Measurements from ENCODE around the gene STARD7. TPM values are rescaled to one million over a fixed set of nuclear protein-coding genes. Genes with fewer than 3 reads are reported as not detected.

STARD7 gene
- total and polyA plus RNA-seq, 10 of the 15 experiments (the other 5 are each of a cell fraction or from before 2014, with no cell fraction given): 85.4 to 237 (median 153) TPM

DNA sequence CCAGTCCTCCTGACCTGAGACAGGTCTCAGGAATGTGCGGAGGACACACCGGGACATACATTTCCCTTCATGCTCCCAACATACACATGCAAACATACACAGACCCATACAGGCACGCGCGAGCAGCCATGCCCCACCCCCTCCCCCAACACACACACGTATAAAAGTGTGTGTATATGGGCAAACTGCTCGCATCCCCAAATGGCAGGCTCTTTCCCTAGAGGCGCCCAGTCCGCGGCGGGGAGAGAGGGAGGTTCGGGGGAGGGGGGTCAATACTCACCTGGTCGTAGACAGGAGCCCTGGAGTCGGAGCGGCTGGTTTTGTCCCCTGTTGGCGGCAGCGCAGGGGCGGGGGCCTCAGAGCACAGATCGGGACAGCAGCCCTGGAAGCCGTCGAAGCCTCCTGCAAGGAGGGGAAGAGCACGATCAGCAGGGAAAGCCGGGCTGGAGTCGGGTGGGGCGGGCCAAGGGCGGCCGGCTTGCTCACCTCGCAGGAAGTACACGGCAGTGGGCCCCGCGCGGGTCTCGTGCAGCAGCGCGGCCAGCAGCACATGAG lies 64.1 kb downstream of the STARD7 start (continued):
- TF ChIP-seq, protein P1, sequence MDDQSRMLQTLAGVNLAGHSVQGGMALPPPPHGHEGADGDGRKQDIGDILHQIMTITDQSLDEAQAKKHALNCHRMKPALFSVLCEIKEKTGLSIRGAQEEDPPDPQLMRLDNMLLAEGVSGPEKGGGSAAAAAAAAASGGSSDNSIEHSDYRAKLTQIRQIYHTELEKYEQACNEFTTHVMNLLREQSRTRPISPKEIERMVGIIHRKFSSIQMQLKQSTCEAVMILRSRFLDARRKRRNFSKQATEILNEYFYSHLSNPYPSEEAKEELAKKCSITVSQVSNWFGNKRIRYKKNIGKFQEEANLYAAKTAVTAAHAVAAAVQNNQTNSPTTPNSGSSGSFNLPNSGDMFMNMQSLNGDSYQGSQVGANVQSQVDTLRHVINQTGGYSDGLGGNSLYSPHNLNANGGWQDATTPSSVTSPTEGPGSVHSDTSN (IDR thresholded peaks at IDR 0.05; ENCODE audit: insufficient replicate concordance, low read depth, low read length): peak; percentile 2
- TF ChIP-seq SREBF1 (IDR thresholded peaks at IDR 0.05; ENCODE audit: low read length): no peak
- TF ChIP-seq POU2F2 (IDR thresholded peaks at IDR 0.05; ENCODE audit: borderline replicate concordance, low read depth, low read length): peak; percentile 34; the same call in 1 of the 3 replicates
- TF ChIP-seq ESRRA (IDR thresholded peaks at IDR 0.05; ENCODE audit: low read length): no peak
- TF ChIP-seq SRF (IDR thresholded peaks at IDR 0.05; ENCODE audit: low read depth in 2 of 2, low read length in 2 of 2): no peak
- TF ChIP-seq CBX3 (IDR thresholded peaks at IDR 0.05; ENCODE audit: borderline replicate concordance, low read depth): no peak
- TF ChIP-seq HCFC1 (IDR thresholded peaks at IDR 0.05; ENCODE audit: low read length): peak; percentile 26; the same call in 1 of the 2 replicates
- no peak for TF ChIP-seq NR2F1 (conservative IDR thresholded peaks at IDR 0.05)
- TF ChIP-seq YBX1 (IDR thresholded peaks at IDR 0.05): no peak
- TF ChIP-seq, protein P2, sequence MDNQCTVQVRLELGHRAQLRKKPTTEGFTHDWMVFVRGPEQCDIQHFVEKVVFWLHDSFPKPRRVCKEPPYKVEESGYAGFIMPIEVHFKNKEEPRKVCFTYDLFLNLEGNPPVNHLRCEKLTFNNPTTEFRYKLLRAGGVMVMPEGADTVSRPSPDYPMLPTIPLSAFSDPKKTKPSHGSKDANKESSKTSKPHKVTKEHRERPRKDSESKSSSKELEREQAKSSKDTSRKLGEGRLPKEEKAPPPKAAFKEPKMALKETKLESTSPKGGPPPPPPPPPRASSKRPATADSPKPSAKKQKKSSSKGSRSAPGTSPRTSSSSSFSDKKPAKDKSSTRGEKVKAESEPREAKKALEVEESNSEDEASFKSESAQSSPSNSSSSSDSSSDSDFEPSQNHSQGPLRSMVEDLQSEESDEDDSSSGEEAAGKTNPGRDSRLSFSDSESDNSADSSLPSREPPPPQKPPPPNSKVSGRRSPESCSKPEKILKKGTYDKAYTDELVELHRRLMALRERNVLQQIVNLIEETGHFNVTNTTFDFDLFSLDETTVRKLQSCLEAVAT (IDR thresholded peaks at IDR 0.05): peak; percentile 99
- no peak; the same call in 1 of the 2 replicates for TF ChIP-seq TCF3 (IDR thresholded peaks at IDR 0.05; ENCODE audit: borderline replicate concordance, insufficient read depth, low read depth, low read length)
- TF ChIP-seq NBN (IDR thresholded peaks at IDR 0.05): 0 out of 2 replicates have a peak, but pooled peaks have one; percentile 47
- TF ChIP-seq RUNX3 (IDR thresholded peaks at IDR 0.05; ENCODE audit: low read length): no peak
- TF ChIP-seq KLF5 (IDR thresholded peaks at IDR 0.05; ENCODE audit: partially characterized antibody): no peak
- no peak for TF ChIP-seq PAX8 (IDR thresholded peaks at IDR 0.05)
- TF ChIP-seq, protein P3, sequence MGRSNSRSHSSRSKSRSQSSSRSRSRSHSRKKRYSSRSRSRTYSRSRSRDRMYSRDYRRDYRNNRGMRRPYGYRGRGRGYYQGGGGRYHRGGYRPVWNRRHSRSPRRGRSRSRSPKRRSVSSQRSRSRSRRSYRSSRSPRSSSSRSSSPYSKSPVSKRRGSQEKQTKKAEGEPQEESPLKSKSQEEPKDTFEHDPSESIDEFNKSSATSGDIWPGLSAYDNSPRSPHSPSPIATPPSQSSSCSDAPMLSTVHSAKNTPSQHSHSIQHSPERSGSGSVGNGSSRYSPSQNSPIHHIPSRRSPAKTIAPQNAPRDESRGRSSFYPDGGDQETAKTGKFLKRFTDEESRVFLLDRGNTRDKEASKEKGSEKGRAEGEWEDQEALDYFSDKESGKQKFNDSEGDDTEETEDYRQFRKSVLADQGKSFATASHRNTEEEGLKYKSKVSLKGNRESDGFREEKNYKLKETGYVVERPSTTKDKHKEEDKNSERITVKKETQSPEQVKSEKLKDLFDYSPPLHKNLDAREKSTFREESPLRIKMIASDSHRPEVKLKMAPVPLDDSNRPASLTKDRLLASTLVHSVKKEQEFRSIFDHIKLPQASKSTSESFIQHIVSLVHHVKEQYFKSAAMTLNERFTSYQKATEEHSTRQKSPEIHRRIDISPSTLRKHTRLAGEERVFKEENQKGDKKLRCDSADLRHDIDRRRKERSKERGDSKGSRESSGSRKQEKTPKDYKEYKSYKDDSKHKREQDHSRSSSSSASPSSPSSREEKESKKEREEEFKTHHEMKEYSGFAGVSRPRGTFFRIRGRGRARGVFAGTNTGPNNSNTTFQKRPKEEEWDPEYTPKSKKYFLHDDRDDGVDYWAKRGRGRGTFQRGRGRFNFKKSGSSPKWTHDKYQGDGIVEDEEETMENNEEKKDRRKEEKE (IDR thresholded peaks at IDR 0.05): no peak
- TF ChIP-seq, protein P4, sequence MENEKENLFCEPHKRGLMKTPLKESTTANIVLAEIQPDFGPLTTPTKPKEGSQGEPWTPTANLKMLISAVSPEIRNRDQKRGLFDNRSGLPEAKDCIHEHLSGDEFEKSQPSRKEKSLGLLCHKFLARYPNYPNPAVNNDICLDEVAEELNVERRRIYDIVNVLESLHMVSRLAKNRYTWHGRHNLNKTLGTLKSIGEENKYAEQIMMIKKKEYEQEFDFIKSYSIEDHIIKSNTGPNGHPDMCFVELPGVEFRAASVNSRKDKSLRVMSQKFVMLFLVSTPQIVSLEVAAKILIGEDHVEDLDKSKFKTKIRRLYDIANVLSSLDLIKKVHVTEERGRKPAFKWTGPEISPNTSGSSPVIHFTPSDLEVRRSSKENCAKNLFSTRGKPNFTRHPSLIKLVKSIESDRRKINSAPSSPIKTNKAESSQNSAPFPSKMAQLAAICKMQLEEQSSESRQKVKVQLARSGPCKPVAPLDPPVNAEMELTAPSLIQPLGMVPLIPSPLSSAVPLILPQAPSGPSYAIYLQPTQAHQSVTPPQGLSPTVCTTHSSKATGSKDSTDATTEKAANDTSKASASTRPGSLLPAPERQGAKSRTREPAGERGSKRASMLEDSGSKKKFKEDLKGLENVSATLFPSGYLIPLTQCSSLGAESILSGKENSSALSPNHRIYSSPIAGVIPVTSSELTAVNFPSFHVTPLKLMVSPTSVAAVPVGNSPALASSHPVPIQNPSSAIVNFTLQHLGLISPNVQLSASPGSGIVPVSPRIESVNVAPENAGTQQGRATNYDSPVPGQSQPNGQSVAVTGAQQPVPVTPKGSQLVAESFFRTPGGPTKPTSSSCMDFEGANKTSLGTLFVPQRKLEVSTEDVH (IDR thresholded peaks at IDR 0.05; ENCODE audit: low read depth, partially characterized antibody): no peak
- TF ChIP-seq MXI1 (IDR thresholded peaks at IDR 0.05; ENCODE audit: low read depth, low read length): no peak
- TF ChIP-seq, protein P5, sequence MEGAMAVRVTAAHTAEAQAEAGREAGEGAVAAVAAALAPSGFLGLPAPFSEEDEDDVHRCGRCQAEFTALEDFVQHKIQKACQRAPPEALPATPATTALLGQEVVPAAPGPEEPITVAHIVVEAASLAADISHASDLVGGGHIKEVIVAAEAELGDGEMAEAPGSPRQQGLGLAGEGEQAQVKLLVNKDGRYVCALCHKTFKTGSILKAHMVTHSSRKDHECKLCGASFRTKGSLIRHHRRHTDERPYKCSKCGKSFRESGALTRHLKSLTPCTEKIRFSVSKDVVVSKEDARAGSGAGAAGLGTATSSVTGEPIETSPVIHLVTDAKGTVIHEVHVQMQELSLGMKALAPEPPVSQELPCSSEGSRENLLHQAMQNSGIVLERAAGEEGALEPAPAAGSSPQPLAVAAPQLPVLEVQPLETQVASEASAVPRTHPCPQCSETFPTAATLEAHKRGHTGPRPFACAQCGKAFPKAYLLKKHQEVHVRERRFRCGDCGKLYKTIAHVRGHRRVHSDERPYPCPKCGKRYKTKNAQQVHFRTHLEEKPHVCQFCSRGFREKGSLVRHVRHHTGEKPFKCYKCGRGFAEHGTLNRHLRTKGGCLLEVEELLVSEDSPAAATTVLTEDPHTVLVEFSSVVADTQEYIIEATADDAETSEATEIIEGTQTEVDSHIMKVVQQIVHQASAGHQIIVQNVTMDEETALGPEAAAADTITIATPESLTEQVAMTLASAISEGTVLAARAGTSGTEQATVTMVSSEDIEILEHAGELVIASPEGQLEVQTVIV (IDR thresholded peaks at IDR 0.05; ENCODE audit: borderline replicate concordance, partially characterized antibody): no peak
- 0 out of 4 replicates have a peak, but pooled peaks of 1 of the 2 experiments have one; percentile 9 for TF ChIP-seq EP300 (IDR thresholded peaks at IDR 0.05; ENCODE audit: borderline replicate concordance in 1 of 2, control insufficient read depth in 1 of 2, low read depth in 2 of 2, low read length in 2 of 2)

Data from GM12878 (cell line).